GM19324 (cell line): Measurements from ENCODE around the gene CYBA.

Source experiments
- ATAC-seq: cut with Tn5 transposase; IDR thresholded peaks from one replicate; pipeline ENCODE4 v1.9.1; 2021; ENCODE audit warnings: mild to moderate bottlenecking, moderate library complexity; ENCODE audit not compliant: unreplicated experiment, low FRiP score

The CYBA gene

GRCh38 chr16:88647178-88648070, 3.4 kb downstream of the CYBA start:
- no peak for ATAC-seq

- ATAC-seq: no peak
Measured at GRCh38 chr16:88646345-88647034, 4.4 kb downstream of the CYBA start.

- ATAC-seq: no peak
Measured at GRCh38 chr16:88645941-88646340, 4.9 kb downstream of the CYBA start.

GRCh38 chr16:88645455-88645854, 5.4 kb downstream of the CYBA start:
- no peak for ATAC-seq

GRCh38 chr16:88643644-88643932, 7.3 kb downstream of the CYBA start:
- no peak for ATAC-seq

GRCh38 chr16:88642881-88643643, 7.8 kb downstream of the CYBA start:
- no peak for ATAC-seq

GRCh38 chr16:88640498-88641247, 10.2 kb downstream of the CYBA start:
- no peak for ATAC-seq

- ATAC-seq: no peak
Measured at GRCh38 chr16:88640039-88640495, 10.8 kb downstream of the CYBA start.

- ATAC-seq: no peak
Measured at GRCh38 chr16:88639231-88640038, 11.4 kb downstream of the CYBA start.

- no peak for ATAC-seq
Measured at GRCh38 chr16:88638323-88639230, 12.3 kb downstream of the CYBA start, which contains the start of gene IL17C. Gene IL17C (plus strand): TSS chr16:88638572. CDS start chr16:88638642, 70 bp downstream.

- ATAC-seq: no peak
Measured at GRCh38 chr16:88636488-88637265, 14.2 kb downstream of the CYBA start.

- ATAC-seq: no peak
Measured at GRCh38 chr16:88635671-88636319, 15.1 kb downstream of the CYBA start.

GRCh38 chr16:88634994-88635670, 15.7 kb downstream of the CYBA start:
- ATAC-seq: no peak

- ATAC-seq: peak; percentile 35
Measured at GRCh38 chr16:88634141-88634993, 16.5 kb downstream of the CYBA start.

GRCh38 chr16:88633684-88634140, 17.1 kb downstream of the CYBA start:
- ATAC-seq: peak; percentile 16

GRCh38 chr16:88632587-88632930, 18.3 kb downstream of the CYBA start:
- ATAC-seq: no peak
